Measurements from ENCODE around the gene CUL4A.

DNA sequence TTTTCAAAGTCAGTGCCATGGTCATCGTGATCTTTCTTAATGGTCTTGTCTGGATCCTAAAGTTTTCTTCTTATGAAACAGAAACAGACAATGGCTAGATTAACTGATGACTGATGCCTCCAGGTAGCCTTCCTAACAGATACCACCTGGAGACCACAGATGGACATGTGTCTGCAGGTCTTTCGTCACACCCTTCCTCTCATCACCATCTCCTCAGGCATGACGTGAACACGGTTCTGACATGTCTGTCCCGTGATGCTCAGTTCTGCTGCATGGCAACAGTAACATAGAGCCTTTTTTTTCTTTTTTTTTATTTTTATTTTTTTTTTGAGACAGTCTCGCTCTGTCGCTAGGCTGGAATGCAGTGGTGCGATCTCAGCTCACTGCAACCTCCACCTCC lies 74.5 kb downstream of the CUL4A start:
- TF ChIP-seq, protein P1, sequence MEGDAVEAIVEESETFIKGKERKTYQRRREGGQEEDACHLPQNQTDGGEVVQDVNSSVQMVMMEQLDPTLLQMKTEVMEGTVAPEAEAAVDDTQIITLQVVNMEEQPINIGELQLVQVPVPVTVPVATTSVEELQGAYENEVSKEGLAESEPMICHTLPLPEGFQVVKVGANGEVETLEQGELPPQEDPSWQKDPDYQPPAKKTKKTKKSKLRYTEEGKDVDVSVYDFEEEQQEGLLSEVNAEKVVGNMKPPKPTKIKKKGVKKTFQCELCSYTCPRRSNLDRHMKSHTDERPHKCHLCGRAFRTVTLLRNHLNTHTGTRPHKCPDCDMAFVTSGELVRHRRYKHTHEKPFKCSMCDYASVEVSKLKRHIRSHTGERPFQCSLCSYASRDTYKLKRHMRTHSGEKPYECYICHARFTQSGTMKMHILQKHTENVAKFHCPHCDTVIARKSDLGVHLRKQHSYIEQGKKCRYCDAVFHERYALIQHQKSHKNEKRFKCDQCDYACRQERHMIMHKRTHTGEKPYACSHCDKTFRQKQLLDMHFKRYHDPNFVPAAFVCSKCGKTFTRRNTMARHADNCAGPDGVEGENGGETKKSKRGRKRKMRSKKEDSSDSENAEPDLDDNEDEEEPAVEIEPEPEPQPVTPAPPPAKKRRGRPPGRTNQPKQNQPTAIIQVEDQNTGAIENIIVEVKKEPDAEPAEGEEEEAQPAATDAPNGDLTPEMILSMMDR (IDR thresholded peaks at IDR 0.05) = no peak
- TF ChIP-seq EZH2 (IDR thresholded peaks at IDR 0.05) = no peak

All from neural progenitor cell (in vitro differentiated cells).